ENCODE results near the gene KRT5.

KRT5 gene

GRCh38 chr12:52515927-52516831, 4.0 kb downstream of the KRT5 start:
- Histone ChIP-seq H3K9ac (no peak overlapping the region), H3K79me2 (ENCODE audit: insufficient read depth, low read depth) (no peaks in the 10 kb centered on the region), H3K27ac (no peak overlapping the region), H3K36me3 (ENCODE audit: insufficient read depth) (no peaks in the 10 kb centered on the region), H4K20me1 (ENCODE audit: insufficient read depth) (no peaks in the 10 kb centered on the region), H3K4me1 (ENCODE audit: low read depth, poor library complexity, severe bottlenecking) (no peaks in the 10 kb centered on the region), H3K27me3 (ENCODE audit: insufficient read depth, low read depth) (peaks cover 16% of the 10 kb centered on the region; the same call in 1 of the 2 replicates), H3K4me3 (IDR thresholded peaks at IDR 0.05; ENCODE audit: insufficient read depth, low read depth, low read length) (no peak overlapping the region), H3K4me2 (no peak overlapping the region), H2AFZ (ENCODE audit: low read depth) (no peak overlapping the region)
- no peak for TF ChIP-seq CTCF (conservative IDR thresholded peaks at IDR 0.05; ENCODE audit: low read depth, low read length)

GRCh38 chr12:52515319-52515646, 4.9 kb downstream of the KRT5 start:
- no peak overlapping the region for H3K27ac ChIP-seq
- TF ChIP-seq CTCF (conservative IDR thresholded peaks at IDR 0.05; ENCODE audit: low read depth, low read length), result no peak
- H3K27me3 ChIP-seq (ENCODE audit: insufficient read depth, low read depth), result peaks cover 12% of the 10 kb centered on the region; the same call in 1 of the 2 replicates
- no peak overlapping the region for H3K4me3 ChIP-seq (IDR thresholded peaks at IDR 0.05; ENCODE audit: insufficient read depth, low read depth, low read length)
- no peaks in the 10 kb centered on the region for H3K4me1 ChIP-seq (ENCODE audit: low read depth, poor library complexity, severe bottlenecking)
- H3K79me2 ChIP-seq (ENCODE audit: insufficient read depth, low read depth), result no peaks in the 10 kb centered on the region
- H3K4me2 ChIP-seq, result no peak overlapping the region
- no peaks in the 10 kb centered on the region for H3K36me3 ChIP-seq (ENCODE audit: insufficient read depth)
- H3K9ac ChIP-seq, result no peak overlapping the region
- no peak overlapping the region for H2AFZ ChIP-seq (ENCODE audit: low read depth)
- no peaks in the 10 kb centered on the region for H4K20me1 ChIP-seq (ENCODE audit: insufficient read depth)

GRCh38 chr12:52514471-52515318, 5.5 kb downstream of the KRT5 start:
- Histone ChIP-seq H3K4me1 (ENCODE audit: low read depth, poor library complexity, severe bottlenecking) (no peaks in the 10 kb centered on the region), H3K27ac (no peak overlapping the region)

GRCh38 chr12:52513736-52514135, 6.5 kb downstream of the KRT5 start:
- H2AFZ ChIP-seq (ENCODE audit: low read depth), result no peak overlapping the region
- no peak overlapping the region for H3K27ac ChIP-seq
- H3K27me3 ChIP-seq (ENCODE audit: insufficient read depth, low read depth), result peaks cover 8% of the 10 kb centered on the region; the same call in 1 of the 2 replicates
- TF ChIP-seq CTCF (conservative IDR thresholded peaks at IDR 0.05; ENCODE audit: low read depth, low read length), result no peak
- no peaks in the 10 kb centered on the region for H3K4me1 ChIP-seq (ENCODE audit: low read depth, poor library complexity, severe bottlenecking)
- no peaks in the 10 kb centered on the region for H4K20me1 ChIP-seq (ENCODE audit: insufficient read depth)
- no peaks in the 10 kb centered on the region for H3K36me3 ChIP-seq (ENCODE audit: insufficient read depth)
- H3K9ac ChIP-seq, result no peak overlapping the region
- no peak overlapping the region for H3K4me3 ChIP-seq (IDR thresholded peaks at IDR 0.05; ENCODE audit: insufficient read depth, low read depth, low read length)
- no peak overlapping the region for H3K4me2 ChIP-seq
- H3K79me2 ChIP-seq (ENCODE audit: insufficient read depth, low read depth), result no peaks in the 10 kb centered on the region

More at GRCh38 chr12:52514471-52515318, 5.5 kb downstream of the KRT5 start:
- Histone ChIP-seq H3K36me3 (ENCODE audit: insufficient read depth) (no peaks in the 10 kb centered on the region), H3K27me3 (ENCODE audit: insufficient read depth, low read depth) (peaks cover 12% of the 10 kb centered on the region; the same call in 1 of the 2 replicates), H3K4me3 (IDR thresholded peaks at IDR 0.05; ENCODE audit: insufficient read depth, low read depth, low read length) (no peak overlapping the region), H2AFZ (ENCODE audit: low read depth) (no peak overlapping the region), H4K20me1 (ENCODE audit: insufficient read depth) (no peaks in the 10 kb centered on the region), H3K79me2 (ENCODE audit: insufficient read depth, low read depth) (no peaks in the 10 kb centered on the region), H3K4me2 (no peak overlapping the region), H3K9ac (no peak overlapping the region)
- no peak for TF ChIP-seq CTCF (conservative IDR thresholded peaks at IDR 0.05; ENCODE audit: low read depth, low read length)

Measured in KMS-11 (cell line).